IMR-90 (cell line): ENCODE data around the gene CYTH1. TPM values are rescaled to one million over a fixed set of nuclear protein-coding genes. Genes with fewer than 3 reads are reported as not detected.

Experiments used
- ATAC-seq: fragments of 200-7000 bp; cut with Tn5 transposase; 2 replicates; pipeline ENCODE4 v1.9.1; 2020; ENCODE audit warnings: low read depth, mild to moderate bottlenecking, moderate library complexity
- BruUV-seq: library from RNA; stranded (reverse); fragments of 400-500 nt; replicated peaks from 2 replicates; lab custom pipeline; 2021; lab: Mats Ljungman, UMichigan
- CTCF ChIA-PET: fragments of 300-600 bp; formaldehyde crosslinking; extraction: SDS; loops from one replicate; lab custom pipeline; 2021; ENCODE audit warnings: antibody characterized with exemption; lab: Yijun Ruan, JAX
- POLR2A ChIA-PET: fragments of 300-600 bp; sonication (Branson Sonifier 250); formaldehyde crosslinking; loops from one replicate; lab custom pipeline; 2022; ENCODE audit warnings: antibody characterized with exemption; ENCODE audit not compliant: unreplicated experiment; lab: Charles Lee
- DNase-seq: peaks from one replicate; pipeline ENCODE4 v3.0.0; 2013
- H2AFZ ChIP-seq: replicated peaks from 2 replicates; pipeline ENCODE3; 2013; ENCODE audit warnings: low read length, mild to moderate bottlenecking; ENCODE audit not compliant: poor library complexity
- H2AK5ac ChIP-seq: 2 replicates; pipeline ENCODE4 v1.6.1; 2013; ENCODE audit warnings: low read depth, low read length, inconsistent platforms
- H2AK9ac ChIP-seq: replicated peaks from 2 replicates; pipeline ENCODE3; 2013; ENCODE audit warnings: mild to moderate bottlenecking, low read depth, low read length, moderate library complexity; ENCODE audit not compliant: poor library complexity
- H2BK120ac ChIP-seq: 2 replicates; pipeline ENCODE4 v1.6.1; 2013; ENCODE audit warnings: low read depth, low read length, inconsistent platforms
- H2BK15ac ChIP-seq: 3 replicates; pipeline ENCODE4 v1.6.1; 2013; ENCODE audit warnings: low read depth, low read length, inconsistent platforms
- H2BK20ac ChIP-seq: 2 replicates; pipeline ENCODE4 v1.6.1; 2013; ENCODE audit warnings: low read depth, mild to moderate bottlenecking, inconsistent platforms, low read length, moderate library complexity
- H2BK5ac ChIP-seq: 2 replicates; pipeline ENCODE4 v1.6.1; 2013; ENCODE audit warnings: mild to moderate bottlenecking, low read depth, low read length, inconsistent platforms; ENCODE audit not compliant: poor library complexity, severe bottlenecking
- H3K14ac ChIP-seq: replicated peaks from 2 replicates; pipeline ENCODE4 v1.6.1; 2013; ENCODE audit warnings: low read depth, low read length, inconsistent platforms
- H3K18ac ChIP-seq: 2 replicates; pipeline ENCODE4 v1.6.1; 2013; ENCODE audit warnings: low read depth, low read length, control low read depth
- H3K23ac ChIP-seq: 2 replicates; pipeline ENCODE4 v1.6.1; 2013; ENCODE audit warnings: low read depth, low read length, inconsistent platforms
- H3K27ac ChIP-seq: 2 replicates; pipeline ENCODE4 v1.5.1; 2013; ENCODE audit warnings: mild to moderate bottlenecking, control low read depth, low read length; ENCODE audit not compliant: insufficient read depth
- H3K27me3 ChIP-seq: 2 replicates; pipeline ENCODE4 v1.6.1; 2013; ENCODE audit warnings: low read length; ENCODE audit not compliant: control insufficient read depth, insufficient read depth
- H3K36me3 ChIP-seq: 2 replicates; pipeline ENCODE4 v1.6.1; 2013; ENCODE audit warnings: low read length, mixed read lengths; ENCODE audit not compliant: control insufficient read depth, insufficient read depth
- H3K4ac ChIP-seq: 2 replicates; pipeline ENCODE4 v1.6.1; 2013; ENCODE audit warnings: low read depth, low read length, inconsistent platforms
- H3K4me1 ChIP-seq: 2 replicates; pipeline ENCODE4 v1.6.1; 2013; ENCODE audit warnings: low read length, mixed read lengths; ENCODE audit not compliant: control insufficient read depth, insufficient read depth
- H3K4me2 ChIP-seq: 2 replicates; pipeline ENCODE4 v1.6.1; 2013; ENCODE audit warnings: low read depth, mild to moderate bottlenecking, control low read depth, low read length, moderate library complexity
- H3K4me3 ChIP-seq: 2 replicates; pipeline ENCODE4 v1.5.1; 2013; ENCODE audit warnings: low read depth, mild to moderate bottlenecking, control low read depth, low read length, moderate library complexity; ENCODE audit not compliant: insufficient read depth
- H3K56ac ChIP-seq: 2 replicates; pipeline ENCODE4 v1.6.1; 2013; ENCODE audit warnings: low read length, inconsistent platforms; ENCODE audit not compliant: insufficient read depth; ENCODE audit errors: extremely low read depth
- H3K79me1 ChIP-seq, 2 experiments: 2 replicates each; pipeline ENCODE4 v1.6.1; 2013; ENCODE audit warnings: low read length in 2 of 2, inconsistent platforms in 1 of 2, low read depth in 1 of 2
- H3K9ac ChIP-seq: 2 replicates; pipeline ENCODE4 v1.6.1; 2013; ENCODE audit warnings: low read depth, low read length, control low read depth
- H3K9me1 ChIP-seq: 2 replicates; pipeline ENCODE4 v1.6.1; 2013; ENCODE audit warnings: low read length, inconsistent platforms; ENCODE audit not compliant: insufficient read depth
- H3K9me3 ChIP-seq: 2 replicates; pipeline ENCODE4 v1.6.1; 2013; ENCODE audit warnings: low read length; ENCODE audit not compliant: control insufficient read depth, insufficient read depth
- H4K20me1 ChIP-seq: 2 replicates; pipeline ENCODE4 v1.6.1; 2013; ENCODE audit warnings: low read length, inconsistent platforms; ENCODE audit not compliant: insufficient read depth
- H4K5ac ChIP-seq: 2 replicates; pipeline ENCODE4 v1.6.1; 2013; ENCODE audit warnings: mild to moderate bottlenecking, low read depth, low read length, control low read depth
- H4K8ac ChIP-seq, 2 experiments: 2 replicates each; pipeline ENCODE4 v1.6.1; 2013; ENCODE audit warnings: low read depth in 2 of 2, low read length in 2 of 2, control low read depth in 1 of 2, inconsistent platforms in 1 of 2
- H4K91ac ChIP-seq: 2 replicates; pipeline ENCODE4 v1.6.1; 2013; ENCODE audit warnings: low read depth, low read length, inconsistent platforms; ENCODE audit not compliant: insufficient read depth
- RFX5 ChIP-seq: IDR thresholded peaks from 2 replicates; pipeline ENCODE4 v1.8.0; 2012; ENCODE audit warnings: low read depth, mild to moderate bottlenecking, low read length, moderate library complexity
- WGBS, 2 experiments: methylation state at CpG; one replicate each; pipeline versions ENCODE4 v1.1.5 to v1.1.7; 2013; ENCODE audit warnings: missing lambda C conversion rate in 2 of 2; ENCODE audit not compliant: insufficient read length in 1 of 2; ENCODE audit errors: extremely low coverage in 2 of 2; 5-methylcytosine and 5-hydroxymethylcytosine counted together
- dilution Hi-C: fragments of 300-500 bp; cut with HindIII; formaldehyde crosslinking; loops from one replicate; pipeline ENCODE4 v1.14.3; 2018; ENCODE audit warnings: low sequenced_read_pairs; ENCODE audit not compliant: unreplicated experiment
- in situ Hi-C: fragments of 300-500 bp; cut with MboI; formaldehyde crosslinking; loops from 3 replicates; pipeline ENCODE4 v1.14.3; 2019; ENCODE audit warnings: low sequenced_read_pairs, inconsistent platforms, mixed read lengths
- intact Hi-C: fragments of 100-400 bp; cut with micrococcal nuclease; formaldehyde crosslinking; loops from 2 replicates; pipeline ENCODE4 v1.10.0; 2022
- polyA plus RNA-seq, 3 experiments: library from polyadenylated mRNA; depleted of rRNA; stranded (reverse); fragments of >200 nt; gene quantifications; 2 replicates each; pipeline ENCODE4 v1.2.3, GENCODE V29; 2012; ENCODE audit warnings: low replicate concordance in 1 of 3
- total RNA-seq: library from RNA; depleted of rRNA; stranded (reverse); fragments of >200 nt; gene quantifications from 2 replicates; pipeline ENCODE4 v1.2.3, GENCODE V29; 2012

CYTH1 gene
- total and polyA plus RNA-seq, 2 of the 4 experiments (the other 2 are of a cell fraction): 7.9 to 12.4 TPM

- no peak for TF ChIP-seq RFX5
- POLR2A ChIA-PET: no interaction called here
- BruUV-seq: no TSS peak
These were observed 55.0 kb downstream of the CYTH1 start for GRCh38 chr17:78727057-78727456.

More at GRCh38 chr17:78727057-78727456, 55.0 kb downstream of the CYTH1 start:
- peaks cover 37% of the 10 kb centered on the region for H4K20me1 ChIP-seq
- in situ Hi-C loops: no loop called here
- no peak overlapping the region for H3K14ac ChIP-seq
- H2BK120ac ChIP-seq: no peak overlapping the region
- H3K27me3 ChIP-seq: no peaks in the 10 kb centered on the region
- H3K4ac ChIP-seq: no peak overlapping the region
- no peak overlapping the region for H4K8ac ChIP-seq
- H4K5ac ChIP-seq: no peak overlapping the region
- H2BK5ac ChIP-seq: no peak overlapping the region
- H3K4me3 ChIP-seq: no peak overlapping the region
- H3K36me3 ChIP-seq: no peaks in the 10 kb centered on the region
- no peak overlapping the region for H2AK9ac ChIP-seq
- H3K18ac ChIP-seq: no peak overlapping the region
- no peak overlapping the region for H3K27ac ChIP-seq
- H3K56ac ChIP-seq: no peak overlapping the region
- no peak overlapping the region for H2AK5ac ChIP-seq
- no peak overlapping the region for H3K4me2 ChIP-seq
- H3K4me1 ChIP-seq: peaks cover 19% of the 10 kb centered on the region
- H4K91ac ChIP-seq: no peak overlapping the region
- dilution Hi-C loops: no loop called here
- WGBS, 2 experiments: 100% methylated on average over 2 of the region's 5 CpGs; no CpG with 5 or more reads in 1 of the 2 experiments
- no peak overlapping the region for H2BK20ac ChIP-seq
- intact Hi-C loops: no loop called here
- H3K9ac ChIP-seq: no peak overlapping the region
- no peaks in the 10 kb centered on the region for H3K9me3 ChIP-seq
- ATAC-seq (no peak), DNase-seq (no peak)
- H2BK15ac ChIP-seq: no peak overlapping the region; the same call in 2 of the 3 replicates
- H2AFZ ChIP-seq: no peak overlapping the region
- CTCF ChIA-PET: no interaction called here
- H3K79me1 ChIP-seq: peaks cover 25 to 49% of the 10 kb centered on the region in 2 experiments
- peaks cover 12% of the 10 kb centered on the region; the same call in 1 of the 2 replicates for H3K9me1 ChIP-seq
- no peak overlapping the region for H3K23ac ChIP-seq
